Right lobe of liver (tissue), 4 donors: Measurements from ENCODE around the gene TERB1.

ENCODE experiments used
- POLR2A ChIP-seq: fragments of 450-650 bp; IDR thresholded peaks from one replicate; pipeline ENCODE4 v1.6.1; 2017; ENCODE audit warnings: antibody characterized with exemption, mild to moderate bottlenecking
- TF ChIP-seq, protein P1 (sequence below), 4 donors: fragments of 200-600 bp in 3 of 4; fragments of 450-650 bp in 1 of 4; IDR thresholded peaks; one replicate each; pipeline versions ENCODE4 v1.5.1 to v1.8.0; 2016 to 2022; ENCODE audit warnings: antibody characterized with exemption in 4 of 4, mild to moderate bottlenecking in 2 of 4
- donor health status: DM: no; HTN: no; CAD: no.
- donor health status: DM: no; HTN: no; CAD: no.
- donor health status: DM: no; HTN: yes; CAD: no.

- TF ChIP-seq, protein P1, sequence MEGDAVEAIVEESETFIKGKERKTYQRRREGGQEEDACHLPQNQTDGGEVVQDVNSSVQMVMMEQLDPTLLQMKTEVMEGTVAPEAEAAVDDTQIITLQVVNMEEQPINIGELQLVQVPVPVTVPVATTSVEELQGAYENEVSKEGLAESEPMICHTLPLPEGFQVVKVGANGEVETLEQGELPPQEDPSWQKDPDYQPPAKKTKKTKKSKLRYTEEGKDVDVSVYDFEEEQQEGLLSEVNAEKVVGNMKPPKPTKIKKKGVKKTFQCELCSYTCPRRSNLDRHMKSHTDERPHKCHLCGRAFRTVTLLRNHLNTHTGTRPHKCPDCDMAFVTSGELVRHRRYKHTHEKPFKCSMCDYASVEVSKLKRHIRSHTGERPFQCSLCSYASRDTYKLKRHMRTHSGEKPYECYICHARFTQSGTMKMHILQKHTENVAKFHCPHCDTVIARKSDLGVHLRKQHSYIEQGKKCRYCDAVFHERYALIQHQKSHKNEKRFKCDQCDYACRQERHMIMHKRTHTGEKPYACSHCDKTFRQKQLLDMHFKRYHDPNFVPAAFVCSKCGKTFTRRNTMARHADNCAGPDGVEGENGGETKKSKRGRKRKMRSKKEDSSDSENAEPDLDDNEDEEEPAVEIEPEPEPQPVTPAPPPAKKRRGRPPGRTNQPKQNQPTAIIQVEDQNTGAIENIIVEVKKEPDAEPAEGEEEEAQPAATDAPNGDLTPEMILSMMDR (IDR thresholded peaks at IDR 0.05), result no peak
- no peak for TF ChIP-seq POLR2A
Measured at GRCh38 chr16:66714062-66714461, 87.3 kb downstream of the TERB1 start.
